ENCODE data around the gene FBXO42. TPM values are rescaled to one million over a fixed set of nuclear protein-coding genes. Genes with fewer than 3 reads are reported as not detected.
A peak's percentile ranks its signal among the peaks of the same experiment; 100 is the strongest.

Gene FBXO42
- total and polyA plus RNA-seq, 8 donors, result 7.4 to 11.9 (median 9.7) TPM

- peaks cover 12 to 38% (median 26%) of the 10 kb centered on the region in 3 donors for H3K4me1 ChIP-seq
- FAIRE-seq (no peak), DNase-seq (no peak), ATAC-seq (no peak)
- intact Hi-C loops (cut with DNase I), result no loop called here
- H3K4me3 ChIP-seq, result no peak overlapping the region
- TF ChIP-seq CTCF (IDR thresholded peaks at IDR 0.05), result no peak
- no peaks in the 10 kb centered on the region for H3K27me3 ChIP-seq
- 81 to 85% methylated on average over 3 of the region's 3 CpGs for WGBS, 2 donors
- H3K9me3 ChIP-seq, result no peaks in the 10 kb centered on the region
- no peak overlapping the region for H3K27ac ChIP-seq
- no peaks in the 10 kb centered on the region for H3K36me3 ChIP-seq
Observed at GRCh38 chr1:16372535-16373285, 20.4 kb upstream of the FBXO42 start.

- intact Hi-C loops (cut with DNase I), result no loop called here
- Histone ChIP-seq H3K27me3 (no peaks in the 10 kb centered on the region), H3K27ac (no peak overlapping the region), H3K36me3 (no peaks in the 10 kb centered on the region), H3K9me3 (no peaks in the 10 kb centered on the region), H3K4me1 (peaks cover 12 to 38% (median 26%) of the 10 kb centered on the region in 3 donors), H3K4me3 (no peak overlapping the region)
- TF ChIP-seq CTCF (IDR thresholded peaks at IDR 0.05), result no peak
- FAIRE-seq (no peak), ATAC-seq (no peak), DNase-seq (no peak)
- 88 to 90% methylated on average over 5 of the region's 5 CpGs for WGBS, 2 donors
Observed at GRCh38 chr1:16371725-16372124, 19.4 kb upstream of the FBXO42 start.

DNA sequence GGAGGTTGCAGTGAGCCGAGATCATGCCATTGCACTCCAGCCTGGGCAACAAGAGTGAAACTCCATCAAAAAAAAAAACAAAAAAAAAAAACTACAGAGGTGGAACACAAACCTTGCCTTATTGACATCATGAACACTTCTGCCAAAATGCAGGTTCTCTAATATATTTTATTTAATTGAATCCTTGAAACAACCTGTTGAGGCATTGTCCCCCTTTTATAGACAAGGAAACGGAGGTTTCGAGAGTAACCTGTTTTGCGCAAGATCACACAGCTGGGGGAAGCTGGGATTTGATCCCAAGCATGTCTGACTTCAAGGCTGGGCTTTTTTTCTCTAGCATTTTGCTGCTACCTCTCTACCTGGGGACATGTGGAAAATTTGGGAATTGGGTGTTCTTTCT, 17.5 kb upstream of the FBXO42 start:
- Histone ChIP-seq H3K9me3 (no peaks in the 10 kb centered on the region), H3K27me3 (no peaks in the 10 kb centered on the region), H3K27ac (no peak overlapping the region), H3K36me3 (no peaks in the 10 kb centered on the region), H3K4me1 (peaks cover 3 to 35% (median 15%) of the 10 kb centered on the region in 3 donors), H3K4me3 (no peak overlapping the region)
- WGBS, 2 donors, result 90 to 95% methylated on average over 4 of the region's 4 CpGs
- DNase-seq (no peak), ATAC-seq (no peak), FAIRE-seq (no peak)
- intact Hi-C loops (cut with DNase I), result no loop called here
- no peak for TF ChIP-seq CTCF (IDR thresholded peaks at IDR 0.05)

DNA sequence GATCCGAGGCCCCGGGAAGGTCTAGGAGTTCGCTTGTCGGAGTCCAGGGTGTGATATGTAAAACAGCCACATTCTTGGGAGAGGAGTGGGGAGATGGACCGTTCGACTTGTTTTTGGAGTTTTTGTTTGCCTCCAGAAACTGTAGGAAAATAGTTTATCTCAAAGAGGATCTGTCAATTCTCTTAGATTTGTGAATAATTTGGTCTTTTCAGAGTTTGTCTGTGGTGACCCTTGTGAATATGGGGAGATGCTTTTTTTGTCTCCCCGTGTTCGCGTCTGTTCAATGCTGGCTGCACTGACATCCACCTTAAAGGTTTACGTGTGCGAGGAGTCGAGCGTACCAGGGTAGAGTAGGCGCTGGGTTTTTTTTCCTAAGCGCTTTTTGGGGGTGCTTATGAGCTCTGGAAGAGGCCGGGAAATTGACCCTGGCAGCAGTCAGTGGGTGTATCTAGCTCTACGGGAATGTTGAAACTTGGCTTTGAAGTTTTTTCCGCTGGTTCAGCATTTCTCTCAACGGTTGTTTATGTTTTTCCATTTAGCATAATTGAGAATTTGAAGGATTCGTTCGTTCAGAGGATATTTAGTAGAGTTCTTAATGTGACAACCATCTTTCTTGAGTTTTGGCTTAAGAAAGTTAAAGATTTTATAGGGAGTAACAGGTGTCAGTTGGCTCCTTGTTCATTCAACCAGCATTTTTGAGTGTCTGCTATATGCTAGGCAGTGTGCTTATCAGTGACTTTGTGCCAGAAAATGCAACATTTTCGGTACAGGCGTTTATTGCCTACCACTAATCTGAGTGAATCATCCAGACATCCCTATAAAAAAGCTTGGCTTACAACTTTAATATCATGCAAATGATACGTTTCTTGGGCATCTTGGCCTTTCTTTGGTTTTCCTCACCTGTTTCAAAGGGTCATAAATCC, 15.9 kb upstream of the FBXO42 start:
- TF ChIP-seq CTCF (IDR thresholded peaks at IDR 0.05), result no peak
- Histone ChIP-seq H3K36me3 (no peaks in the 10 kb centered on the region), H3K27ac (peak overlapping the region; percentile 78 to 98 (median 92)), H3K27me3 (no peaks in the 10 kb centered on the region), H3K4me1 (peaks cover 3 to 40% (median 15%) of the 10 kb centered on the region in 3 donors), H3K9me3 (no peaks in the 10 kb centered on the region), H3K4me3 (peak overlapping the region; percentile 71 to 93 (median 88))
- intact Hi-C loops (cut with DNase I), result no loop called here
- DNase-seq (no peak), FAIRE-seq (no peak), ATAC-seq (no peak)
- WGBS, 2 donors, result 2% methylated on average over 24 of the region's 24 CpGs

All from pancreas (tissue), 10 donors.